Measurements from ENCODE around the gene ERP27. TPM values are rescaled to one million over a fixed set of nuclear protein-coding genes. Genes with fewer than 3 reads are reported as not detected.

ERP27 gene
- total and polyA plus RNA-seq, 2 of the 8 experiments (the other 6 are each of a cell fraction or from before 2014, with no cell fraction given) = not detected

DNA sequence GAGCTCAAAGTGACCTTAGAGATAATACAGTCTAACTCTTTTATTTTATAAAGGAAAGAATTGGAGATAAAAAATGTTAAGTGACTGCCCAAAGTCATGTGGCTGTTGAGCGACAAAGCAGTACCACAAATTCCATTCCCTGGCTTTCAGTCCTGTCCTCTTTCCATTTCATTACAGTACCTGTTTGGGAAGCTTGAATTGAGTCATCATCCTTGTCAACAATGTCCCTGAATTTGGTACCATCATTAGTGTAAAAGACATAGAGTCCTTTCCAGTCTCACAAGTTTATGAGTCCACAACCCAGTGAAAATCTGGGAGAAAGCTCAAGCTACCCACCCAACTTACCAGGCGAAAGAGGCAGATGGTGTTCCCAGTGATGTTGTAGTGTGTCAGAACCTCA is 3.8 kb downstream of the ERP27 start:
- 87% methylated on average over 2 of the region's 2 CpGs; no CpG with 5 or more reads in 1 of the 2 experiments for WGBS, 2 experiments (ENCODE audit: extremely low coverage in 1 of 2, insufficient coverage in 1 of 2, insufficient read length in 1 of 2, insufficient replicate concordance in 2 of 2, low coverage in 1 of 2, low lambda C conversion rate in 2 of 2, missing lambda C conversion rate in 1 of 2)

More for the DNA sequence above, 3.8 kb downstream of the ERP27 start:
- H2BK5ac ChIP-seq (ENCODE audit: low read depth, low read length) = no peak overlapping the region
- no peak overlapping the region for H3K9ac ChIP-seq (replicated peaks in 1 of 4; ENCODE audit: extremely low read depth in 1 of 4, low read depth in 3 of 4, low read length in 3 of 4)
- H3K27ac ChIP-seq (ENCODE audit: low read depth, low read length) = no peak overlapping the region
- H3K18ac ChIP-seq (ENCODE audit: extremely low read depth, low read length) = no peak overlapping the region
- no peak overlapping the region for H2BK12ac ChIP-seq (ENCODE audit: low read depth, low read length)
- no peaks in the 10 kb centered on the region for H3K27me3 ChIP-seq (replicated peaks in 1 of 4; ENCODE audit: control insufficient read depth in 3 of 4, extremely low read depth in 1 of 4, insufficient read depth in 3 of 4, low read length in 3 of 4)
- no peak overlapping the region for H3K14ac ChIP-seq (ENCODE audit: insufficient read length)
- H3K4me2 ChIP-seq (ENCODE audit: insufficient read depth in 1 of 2, low read depth in 2 of 2, low read length in 2 of 2) = no peak overlapping the region
- H3K4me1 ChIP-seq (replicated peaks in 1 of 4; ENCODE audit: control insufficient read depth in 3 of 4, insufficient read depth in 4 of 4, low read length in 3 of 4) = no peaks in the 10 kb centered on the region
- H2BK120ac ChIP-seq (replicated peaks; ENCODE audit: low read depth, low read length) = no peak overlapping the region
- H3K23ac ChIP-seq (ENCODE audit: insufficient read length) = no peak overlapping the region
- peak overlapping the region; percentile 42; the same call in 1 of the 2 replicates for H2AFZ ChIP-seq (ENCODE audit: low read length)
- no peaks in the 10 kb centered on the region for H3K79me2 ChIP-seq (ENCODE audit: control insufficient read depth in 1 of 2, insufficient read depth in 2 of 2, low read length in 2 of 2)
- FAIRE-seq = no peak
- H3K4ac ChIP-seq (replicated peaks; ENCODE audit: insufficient read length, low read depth, low read length) = no peak overlapping the region
- TF ChIP-seq BCL11A (IDR thresholded peaks at IDR 0.05; ENCODE audit: low read depth in 2 of 2, low read length in 2 of 2) = no peak
- TF ChIP-seq, protein P1, sequence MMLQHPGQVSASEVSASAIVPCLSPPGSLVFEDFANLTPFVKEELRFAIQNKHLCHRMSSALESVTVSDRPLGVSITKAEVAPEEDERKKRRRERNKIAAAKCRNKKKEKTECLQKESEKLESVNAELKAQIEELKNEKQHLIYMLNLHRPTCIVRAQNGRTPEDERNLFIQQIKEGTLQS (IDR thresholded peaks at IDR 0.05; ENCODE audit: insufficient read depth, low read depth, low read length) = no peak
- DNase-seq (ENCODE audit: low read depth in 1 of 2, low spot score in 2 of 2) = no peak
- H4K20me1 ChIP-seq (replicated peaks in 1 of 2; ENCODE audit: control insufficient read depth in 1 of 2, insufficient read depth in 2 of 2, low read length in 2 of 2) = no peaks in the 10 kb centered on the region
- H4K5ac ChIP-seq (ENCODE audit: insufficient read length, low read depth, low read length) = no peak overlapping the region
- no peak overlapping the region for H4K8ac ChIP-seq (ENCODE audit: extremely low read depth, insufficient read depth, low read length)
- CTCF ChIA-PET (ENCODE audit: partially characterized antibody) = interaction anchor here (0.6 to 1.9 kb wide), 9 partner anchors 10 to 87 kb away, joined by 3 to 6 read pairs (median 4); partner anchors contain the start of gene PDE6H
- H3K56ac ChIP-seq (replicated peaks; ENCODE audit: insufficient read length, low read depth, low read length) = no peak overlapping the region
- no peaks in the 10 kb centered on the region for H3K23me2 ChIP-seq (ENCODE audit: low read depth, low read length)
- H3K79me1 ChIP-seq (ENCODE audit: low read depth, low read length) = no peaks in the 10 kb centered on the region
- no peak overlapping the region for H4K91ac ChIP-seq (replicated peaks; ENCODE audit: insufficient read length, low read length)
- H3K36me3 ChIP-seq (ENCODE audit: control insufficient read depth in 2 of 4, insufficient read depth in 4 of 4, low read length in 3 of 4) = no peaks in the 10 kb centered on the region
- no peak overlapping the region for H2BK15ac ChIP-seq (ENCODE audit: low read length)
- POLR2A ChIA-PET (ENCODE audit: partially characterized antibody) = no interaction called here
- H3K4me3 ChIP-seq (ENCODE audit: extremely low read depth in 1 of 4, insufficient read depth in 2 of 4, low read depth in 3 of 4, low read length in 4 of 4) = no peak overlapping the region
- no peak overlapping the region for H2BK20ac ChIP-seq (ENCODE audit: low read length)
- no peak overlapping the region for H2AK5ac ChIP-seq (ENCODE audit: low read depth, low read length)
- no peaks in the 10 kb centered on the region for H3K9me3 ChIP-seq (ENCODE audit: insufficient read depth in 2 of 2, low read depth in 1 of 2, low read length in 1 of 2)

All from H1 (cell line).